H9 (cell line): ENCODE measurements around the gene TMEM181. TPM values are rescaled to one million over a fixed set of nuclear protein-coding genes. Genes with fewer than 3 reads are reported as not detected.
A peak's percentile ranks its signal among the peaks of the same experiment; 100 is the strongest.

Experiments
- DNase-seq: peaks from one replicate; pipeline ENCODE4 v3.0.0-alpha.2; 2017
- H2AFZ ChIP-seq: one replicate; pipeline ENCODE4 v1.6.1; 2013; ENCODE audit warnings: mild to moderate bottlenecking, low read length, control low read depth, moderate library complexity
- H2AK5ac ChIP-seq: 2 replicates; pipeline ENCODE4 v1.6.1; 2013; ENCODE audit warnings: low read length, control low read depth, mixed read lengths; ENCODE audit not compliant: insufficient read length
- H2BK120ac ChIP-seq: one replicate; pipeline ENCODE4 v1.6.1; 2013; ENCODE audit warnings: low read depth, mild to moderate bottlenecking, low read length, control low read depth, inconsistent platforms; ENCODE audit not compliant: poor library complexity, severe bottlenecking
- H2BK12ac ChIP-seq: 2 replicates; pipeline ENCODE4 v1.6.1; 2013; ENCODE audit warnings: low read length, control low read depth, mixed read lengths, low read depth; ENCODE audit not compliant: insufficient read length
- H2BK15ac ChIP-seq: 2 replicates; pipeline ENCODE4 v1.6.1; 2013; ENCODE audit warnings: low read depth, low read length, control low read depth
- H2BK20ac ChIP-seq: one replicate; pipeline ENCODE4 v1.6.1; 2013; ENCODE audit warnings: low read depth, mild to moderate bottlenecking, low read length, control low read depth, inconsistent platforms; ENCODE audit not compliant: poor library complexity, severe bottlenecking
- H2BK5ac ChIP-seq: 2 replicates; pipeline ENCODE4 v1.6.1; 2013; ENCODE audit warnings: low read length, control low read depth, mixed read lengths; ENCODE audit not compliant: insufficient read length
- H3K14ac ChIP-seq: 2 replicates; pipeline ENCODE4 v1.6.1; 2013; ENCODE audit warnings: low read length, control low read depth; ENCODE audit not compliant: insufficient read depth
- H3K18ac ChIP-seq: 2 replicates; pipeline ENCODE4 v1.6.1; 2013; ENCODE audit warnings: low read depth, mild to moderate bottlenecking, mixed read lengths, low read length, control low read depth; ENCODE audit not compliant: insufficient read length
- H3K23ac ChIP-seq: 2 replicates; pipeline ENCODE4 v1.6.1; 2013; ENCODE audit warnings: low read length, control low read depth, mixed read lengths, low read depth; ENCODE audit not compliant: insufficient read length
- H3K23me2 ChIP-seq: 2 replicates; pipeline ENCODE4 v1.6.1; 2013; ENCODE audit warnings: low read depth, mild to moderate bottlenecking, mixed read lengths, low read length, control low read depth; ENCODE audit not compliant: insufficient read length, poor library complexity, severe bottlenecking
- H3K27ac ChIP-seq: 2 replicates; pipeline ENCODE4 v1.5.1; 2013; ENCODE audit warnings: low read length, control low read depth, mixed read lengths, low read depth; ENCODE audit not compliant: insufficient read length
- H3K27me3 ChIP-seq: 2 replicates; pipeline ENCODE4 v1.6.1; 2013; ENCODE audit warnings: low read length, control low read depth, inconsistent platforms; ENCODE audit not compliant: insufficient read depth
- H3K4ac ChIP-seq: 2 replicates; pipeline ENCODE4 v1.6.1; 2013; ENCODE audit warnings: low read depth, mild to moderate bottlenecking, control low read depth, inconsistent platforms, low read length, moderate library complexity
- H3K4me1 ChIP-seq: 2 replicates; pipeline ENCODE4 v1.6.1; 2013; ENCODE audit warnings: low read length, control low read depth, inconsistent platforms; ENCODE audit not compliant: insufficient read depth
- H3K4me2 ChIP-seq: 2 replicates; pipeline ENCODE4 v1.6.1; 2013; ENCODE audit warnings: low read length, control low read depth, mixed read lengths; ENCODE audit not compliant: insufficient read length, insufficient read depth
- H3K56ac ChIP-seq: 2 replicates; pipeline ENCODE4 v1.6.1; 2013; ENCODE audit warnings: low read depth, mild to moderate bottlenecking, mixed read lengths, low read length, control low read depth; ENCODE audit not compliant: insufficient read length
- H3K79me1 ChIP-seq: 2 replicates; pipeline ENCODE4 v1.6.1; 2013; ENCODE audit warnings: low read depth, mild to moderate bottlenecking, moderate library complexity, low read length, control low read depth, inconsistent platforms; ENCODE audit not compliant: insufficient read depth, poor library complexity, severe bottlenecking
- H3K79me2 ChIP-seq: 2 replicates; pipeline ENCODE4 v1.6.1; 2013; ENCODE audit warnings: low read length, control low read depth, inconsistent platforms; ENCODE audit not compliant: insufficient read depth
- H3K9ac ChIP-seq: 2 replicates; pipeline ENCODE4 v1.6.1; 2013; ENCODE audit warnings: low read length, control low read depth, mixed read lengths; ENCODE audit not compliant: insufficient read length; ENCODE audit errors: extremely low read depth
- H3K9me3 ChIP-seq: one replicate; pipeline ENCODE4 v1.6.1; 2013; ENCODE audit warnings: low read depth, low read length, inconsistent platforms; ENCODE audit not compliant: control insufficient read depth
- H3T11ph ChIP-seq: one replicate; pipeline ENCODE4 v1.6.1; 2013; ENCODE audit warnings: mild to moderate bottlenecking, low read length, control low read depth, inconsistent platforms
- H4K20me1 ChIP-seq: one replicate; pipeline ENCODE4 v1.6.1; 2013; ENCODE audit not compliant: control insufficient read depth, insufficient read length, insufficient read depth
- H4K5ac ChIP-seq: 2 replicates; pipeline ENCODE4 v1.6.1; 2013; ENCODE audit warnings: low read depth, mild to moderate bottlenecking, mixed read lengths, low read length, control low read depth; ENCODE audit not compliant: insufficient read length
- H4K8ac ChIP-seq: replicated peaks from 2 replicates; pipeline ENCODE4 v1.6.1; 2013; ENCODE audit warnings: low read length, control low read depth, mixed read lengths, low read depth; ENCODE audit not compliant: insufficient read length
- H4K91ac ChIP-seq: 2 replicates; pipeline ENCODE4 v1.6.1; 2013; ENCODE audit warnings: low read depth, mild to moderate bottlenecking, moderate library complexity, mixed read lengths, low read length, control low read depth; ENCODE audit not compliant: insufficient read length
- H3K27ac Mint-ChIP-seq, 3 experiments: 2 replicates in 2 of 3; 3 replicates in 1 of 3; pipeline ENCODE4 v1.8.0; 2020 to 2021; ENCODE audit warnings: mixed read lengths in 3 of 3, mild to moderate bottlenecking in 1 of 3, moderate library complexity in 1 of 3
- H3K27me3 Mint-ChIP-seq: 2 replicates; pipeline ENCODE4 v1.8.0; 2021; ENCODE audit warnings: low read depth, mild to moderate bottlenecking, moderate library complexity, mixed read lengths
- H3K36me3 Mint-ChIP-seq, 3 experiments: 2 replicates in 2 of 3; 3 replicates in 1 of 3; pipeline ENCODE4 v1.8.0; 2020 to 2021; ENCODE audit warnings: low read depth in 3 of 3, mixed read lengths in 3 of 3; ENCODE audit not compliant: insufficient read depth in 1 of 3
- H3K4me1 Mint-ChIP-seq, 2 experiments: 2 replicates each; pipeline ENCODE4 v1.8.0; 2020; ENCODE audit warnings: mixed read lengths in 2 of 2
- H3K4me3 Mint-ChIP-seq, 2 experiments: 2 replicates in 1 of 2; 3 replicates in 1 of 2; pipeline ENCODE4 v1.8.0; 2020 to 2021; ENCODE audit warnings: mild to moderate bottlenecking in 2 of 2, mixed read lengths in 2 of 2, moderate library complexity in 1 of 2
- H3K9me3 Mint-ChIP-seq, 2 experiments: 2 replicates in 1 of 2; 3 replicates in 1 of 2; pipeline ENCODE4 v1.8.0; 2020; ENCODE audit warnings: mild to moderate bottlenecking in 2 of 2, mixed read lengths in 2 of 2, moderate library complexity in 1 of 2
- WGBS: extraction: QIAGEN DNeasy Blood & Tissue Kit; methylation state at CpG from one replicate; pipeline ENCODE4 v1.1.7; 2013; ENCODE audit warnings: missing lambda C conversion rate, low lambda C conversion rate, mixed read lengths; ENCODE audit not compliant: insufficient read length; ENCODE audit errors: extremely low coverage; 5-methylcytosine and 5-hydroxymethylcytosine counted together
- total RNA-seq: library from RNA; stranded (reverse); gene quantifications from 2 replicates; pipeline ENCODE4 v1.2.1, GENCODE V29; 2021
- TF ChIP-seq, protein P1 (sequence below): fragments of 200-600 bp; sonication (generic); conservative IDR thresholded peaks from 3 replicates; pipeline ENCODE4 v1.8.0; 2021; ENCODE audit warnings: antibody characterized with exemption, mild to moderate bottlenecking

TMEM181 gene
- total RNA-seq, 1 experiment from 2014 or later: 24.4 TPM

DNA sequence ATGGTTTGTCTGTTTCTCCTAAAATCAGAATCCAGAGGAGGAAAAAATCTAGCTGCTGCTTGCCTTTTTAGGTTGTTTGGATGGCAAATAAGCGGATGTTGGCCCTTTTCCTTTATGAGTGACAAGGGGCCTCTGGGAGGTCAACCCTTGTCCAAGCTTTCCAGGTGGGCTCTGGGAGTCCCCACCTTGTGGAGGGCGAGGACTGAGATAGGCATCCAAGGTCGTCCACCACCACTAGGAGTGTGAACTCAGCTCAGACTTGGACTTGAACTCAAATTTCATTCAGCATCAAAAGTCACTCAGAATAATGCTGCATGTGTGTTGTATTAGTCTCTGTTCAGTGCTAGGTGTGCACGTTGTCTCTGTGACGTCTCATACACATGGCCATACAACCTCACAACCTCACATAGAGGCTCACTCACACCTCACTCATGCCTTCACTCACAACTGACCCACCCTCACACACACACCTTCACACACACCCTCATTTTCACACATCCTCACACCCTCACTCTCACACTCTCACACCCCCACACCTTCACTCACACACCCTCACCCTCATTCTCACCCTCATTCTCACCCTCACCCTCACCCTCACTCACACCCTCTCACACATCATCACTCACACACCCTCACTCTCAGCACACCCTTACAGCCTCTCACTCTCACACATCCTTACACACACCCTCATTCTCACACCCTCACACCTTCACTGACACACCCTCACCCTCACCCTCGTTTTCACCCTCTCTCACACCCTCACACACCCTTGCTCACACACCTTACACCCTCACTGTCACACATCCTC is 66.7 kb downstream of the TMEM181 start:
- Histone ChIP-seq H2BK5ac (no peak overlapping the region), H3K4ac (no peak overlapping the region), H3K27ac (no peak overlapping the region), H4K8ac (no peak overlapping the region), H2BK12ac (no peak overlapping the region), H3K56ac (no peak overlapping the region), H3K79me2 (no peaks in the 10 kb centered on the region), H2BK20ac (no peak overlapping the region), H3K9me3 (no peaks in the 10 kb centered on the region), H4K20me1 (no peaks in the 10 kb centered on the region), H3K14ac (no peak overlapping the region), H3K27me3 (no peaks in the 10 kb centered on the region), H2BK15ac (no peak overlapping the region), H3K9ac (no peak overlapping the region), H3K79me1 (no peaks in the 10 kb centered on the region), H3K4me1 (no peaks in the 10 kb centered on the region), H4K5ac (peak overlapping the region; percentile 53), H2AK5ac (no peak overlapping the region), H2AFZ (no peak overlapping the region), H2BK120ac (no peak overlapping the region), H3K23ac (no peak overlapping the region), H3K23me2 (no peaks in the 10 kb centered on the region), H3T11ph (no peak overlapping the region), H3K18ac (no peak overlapping the region), H4K91ac (no peak overlapping the region), H3K4me2 (no peak overlapping the region)
- H3K27ac Mint-ChIP-seq: peak overlapping the region in 1 of 3 experiments; percentile 92; a peak in 3 of 7 replicates
- TF ChIP-seq, protein P1, sequence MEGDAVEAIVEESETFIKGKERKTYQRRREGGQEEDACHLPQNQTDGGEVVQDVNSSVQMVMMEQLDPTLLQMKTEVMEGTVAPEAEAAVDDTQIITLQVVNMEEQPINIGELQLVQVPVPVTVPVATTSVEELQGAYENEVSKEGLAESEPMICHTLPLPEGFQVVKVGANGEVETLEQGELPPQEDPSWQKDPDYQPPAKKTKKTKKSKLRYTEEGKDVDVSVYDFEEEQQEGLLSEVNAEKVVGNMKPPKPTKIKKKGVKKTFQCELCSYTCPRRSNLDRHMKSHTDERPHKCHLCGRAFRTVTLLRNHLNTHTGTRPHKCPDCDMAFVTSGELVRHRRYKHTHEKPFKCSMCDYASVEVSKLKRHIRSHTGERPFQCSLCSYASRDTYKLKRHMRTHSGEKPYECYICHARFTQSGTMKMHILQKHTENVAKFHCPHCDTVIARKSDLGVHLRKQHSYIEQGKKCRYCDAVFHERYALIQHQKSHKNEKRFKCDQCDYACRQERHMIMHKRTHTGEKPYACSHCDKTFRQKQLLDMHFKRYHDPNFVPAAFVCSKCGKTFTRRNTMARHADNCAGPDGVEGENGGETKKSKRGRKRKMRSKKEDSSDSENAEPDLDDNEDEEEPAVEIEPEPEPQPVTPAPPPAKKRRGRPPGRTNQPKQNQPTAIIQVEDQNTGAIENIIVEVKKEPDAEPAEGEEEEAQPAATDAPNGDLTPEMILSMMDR: no peak
- H3K27me3 Mint-ChIP-seq: no peaks in the 10 kb centered on the region
- WGBS: 100% methylated on average over 1 of the region's 6 CpGs
- DNase-seq: no peak
- H3K9me3 Mint-ChIP-seq: no peaks in the 10 kb centered on the region
- peaks cover 15 to 21% of the 10 kb centered on the region in 2 experiments for H3K4me1 Mint-ChIP-seq
- H3K4me3 Mint-ChIP-seq: no peak overlapping the region
- peaks cover 22 to 70% (median 50%) of the 10 kb centered on the region in 3 experiments; a peak in 6 of 7 replicates for H3K36me3 Mint-ChIP-seq
